Measurements from ENCODE around the gene CA12. TPM values are rescaled to one million over a fixed set of nuclear protein-coding genes. Genes with fewer than 3 reads are reported as not detected.

CA12 gene
- polyA plus RNA-seq, 1 experiment, result 61.4 TPM

GRCh38 chr15:63396152-63396928, 14.7 kb upstream of the CA12 start:
- H3K4me3 ChIP-seq (ENCODE audit: low read depth, low read length), result no peak overlapping the region
- no peaks in the 10 kb centered on the region for H3K9me3 ChIP-seq (ENCODE audit: control insufficient read depth, insufficient read depth, low read length)
- POLR2A ChIA-PET, result no interaction called here
- TF ChIP-seq CTCF (IDR thresholded peaks at IDR 0.05; ENCODE audit: low read depth, low read length), result no peak
- no peak overlapping the region for H3K27ac ChIP-seq (ENCODE audit: low read depth, low read length)
- no peak for DNase-seq (ENCODE audit: low read depth, low spot score)
- no peaks in the 10 kb centered on the region for H3K27me3 ChIP-seq (ENCODE audit: control insufficient read depth, insufficient read depth, low read length)
- CTCF ChIA-PET, result interaction anchor here (0.7 to 1.0 kb wide), 2 partner anchors 25 to 107 kb away, joined by 3 read pairs; no protein-coding TSS in a partner anchor

DNA sequence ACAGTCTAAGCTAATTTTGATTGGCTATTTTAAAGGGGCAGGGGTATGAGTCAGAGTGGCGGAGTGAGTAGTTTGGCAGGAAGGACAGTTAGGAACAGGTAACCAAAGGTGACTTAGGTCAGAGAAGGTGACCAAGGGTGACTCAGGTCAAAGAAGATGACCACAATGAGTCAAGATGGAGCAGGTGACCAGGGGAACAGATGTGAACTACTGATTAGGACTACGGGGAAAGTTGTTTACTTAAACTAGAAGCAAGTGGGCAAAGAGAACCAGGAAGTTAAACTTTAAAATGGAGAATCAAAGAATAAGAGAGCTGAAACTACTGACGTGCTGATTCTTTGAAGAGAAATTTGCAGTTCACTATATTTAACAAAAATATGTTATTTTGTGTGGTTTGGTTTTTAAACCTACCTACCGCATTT, 14.1 kb upstream of the CA12 start:
- H3K27me3 ChIP-seq (ENCODE audit: control insufficient read depth, insufficient read depth, low read length), result no peaks in the 10 kb centered on the region
- DNase-seq (ENCODE audit: low read depth, low spot score), result no peak
- H3K9me3 ChIP-seq (ENCODE audit: control insufficient read depth, insufficient read depth, low read length), result no peaks in the 10 kb centered on the region
- H3K4me3 ChIP-seq (ENCODE audit: low read depth, low read length), result no peak overlapping the region
- CTCF ChIA-PET, result interaction anchor here (1.0 kb wide), 1 partner anchor 107 kb away, joined by 3 read pairs; no protein-coding TSS in a partner anchor
- POLR2A ChIA-PET, result no interaction called here
- no peak for TF ChIP-seq CTCF (IDR thresholded peaks at IDR 0.05; ENCODE audit: low read depth, low read length)
- H3K27ac ChIP-seq (ENCODE audit: low read depth, low read length), result no peak overlapping the region

- no peaks in the 10 kb centered on the region for H3K27me3 ChIP-seq (ENCODE audit: control insufficient read depth, insufficient read depth, low read length)
- TF ChIP-seq CTCF (IDR thresholded peaks at IDR 0.05; ENCODE audit: low read depth, low read length), result no peak
- ChIA-PET POLR2A (no interaction called here), CTCF (no interaction called here)
- no peak overlapping the region for H3K27ac ChIP-seq (ENCODE audit: low read depth, low read length)
- no peak overlapping the region for H3K4me3 ChIP-seq (ENCODE audit: low read depth, low read length)
- H3K9me3 ChIP-seq (ENCODE audit: control insufficient read depth, insufficient read depth, low read length), result no peaks in the 10 kb centered on the region
- DNase-seq (ENCODE audit: low read depth, low spot score), result no peak
These were observed 10.8 kb upstream of the CA12 start for GRCh38 chr15:63392361-63393009.

GRCh38 chr15:63391669-63392360, 10.2 kb upstream of the CA12 start:
- no peaks in the 10 kb centered on the region for H3K27me3 ChIP-seq (ENCODE audit: control insufficient read depth, insufficient read depth, low read length)
- no peak for DNase-seq (ENCODE audit: low read depth, low spot score)
- POLR2A ChIA-PET, result no interaction called here
- H3K27ac ChIP-seq (ENCODE audit: low read depth, low read length), result no peak overlapping the region
- H3K4me3 ChIP-seq (ENCODE audit: low read depth, low read length), result no peak overlapping the region
- CTCF ChIA-PET, result no interaction called here
- no peaks in the 10 kb centered on the region for H3K9me3 ChIP-seq (ENCODE audit: control insufficient read depth, insufficient read depth, low read length)
- no peak for TF ChIP-seq CTCF (IDR thresholded peaks at IDR 0.05; ENCODE audit: low read depth, low read length)
